Measurements from ENCODE around the gene ARHGAP44. TPM values are rescaled to one million over a fixed set of nuclear protein-coding genes. Genes with fewer than 3 reads are reported as not detected.

Gene ARHGAP44
- total RNA-seq, 1 donor from 2014 or later = 6.9 TPM

- Mint-ChIP-seq H3K9me3 (no peaks in the 10 kb centered on the region), H3K4me3 (no peak overlapping the region), H3K27me3 (no peaks in the 10 kb centered on the region), H3K27ac (no peak overlapping the region), H3K36me3 (ENCODE audit: low read depth) (peaks cover 63% of the 10 kb centered on the region), H3K4me1 (no peaks in the 10 kb centered on the region)
- TF ChIP-seq CTCF (IDR thresholded peaks at IDR 0.05) = no peak
- ATAC-seq (ENCODE audit: low read depth) = no peak
- intact Hi-C loops (cut with micrococcal nuclease) = loop anchor here (5.0 kb wide), 1 partner anchor 337 kb away; the partner anchor contains the start of gene MYOCD
- DNase-seq = no peak
- ChIA-PET CTCF (interaction anchor here (1.2 to 3.6 kb wide), 6 partner anchors 25 to 823 kb away, joined by 4 to 23 read pairs (median 12); partner anchors contain the start of gene ARHGAP44), POLR2A (interaction anchor here (1.3 kb wide), 1 partner anchor 14 kb away, joined by 4 read pairs; the partner anchor contains the start of gene ELAC2)
Observed at GRCh38 chr17:13004336-13004735, 215.0 kb downstream of the ARHGAP44 start.

GRCh38 chr17:13005530-13005929 is 216.2 kb downstream of the ARHGAP44 start:
- Mint-ChIP-seq H3K27ac (no peak overlapping the region), H3K27me3 (no peaks in the 10 kb centered on the region), H3K4me3 (no peak overlapping the region), H3K9me3 (no peaks in the 10 kb centered on the region), H3K36me3 (ENCODE audit: low read depth) (peaks cover 65% of the 10 kb centered on the region), H3K4me1 (no peaks in the 10 kb centered on the region)
- intact Hi-C loops (cut with micrococcal nuclease) = no loop called here
- ATAC-seq (ENCODE audit: low read depth) (no peak), DNase-seq (no peak)
- TF ChIP-seq CTCF (IDR thresholded peaks at IDR 0.05) = no peak
- CTCF ChIA-PET = no interaction called here
- POLR2A ChIA-PET = interaction anchor here (1.3 kb wide), 1 partner anchor 12 kb away, joined by 4 read pairs; the partner anchor contains the start of gene ELAC2

DNA sequence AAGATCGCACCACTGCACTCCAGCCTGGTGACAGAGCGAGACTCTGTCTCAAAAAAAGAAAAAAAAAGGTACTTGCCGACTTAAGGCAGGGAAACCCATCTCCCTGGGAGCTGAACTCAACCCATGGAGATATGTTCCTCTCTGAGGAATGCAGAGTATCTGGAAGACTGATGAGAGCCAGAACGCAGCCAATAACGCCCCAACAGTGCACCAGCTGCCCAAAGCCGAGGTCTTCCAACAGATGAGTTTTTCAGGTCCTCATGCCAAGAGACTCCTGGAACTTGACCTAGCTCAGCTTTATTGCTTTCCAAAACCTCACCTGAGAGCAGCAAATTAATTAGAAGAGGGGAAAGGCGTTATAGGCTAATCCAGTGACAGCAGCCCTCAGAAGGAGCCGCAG is 219.2 kb downstream of the ARHGAP44 start:
- no peaks in the 10 kb centered on the region for H3K4me1 Mint-ChIP-seq
- H3K9me3 Mint-ChIP-seq = no peaks in the 10 kb centered on the region
- ChIA-PET POLR2A (interaction anchor here (2.0 kb wide), 1 partner anchor 10 kb away, joined by 9 read pairs; the partner anchor contains the start of gene ELAC2), CTCF (interaction anchor here (0.8 kb wide), 1 partner anchor 11 kb away, joined by 3 read pairs; no protein-coding TSS in a partner anchor)
- H3K4me3 Mint-ChIP-seq = no peak overlapping the region
- ATAC-seq (ENCODE audit: low read depth) = no peak
- no peak for TF ChIP-seq CTCF (IDR thresholded peaks at IDR 0.05)
- intact Hi-C loops (cut with micrococcal nuclease) = no loop called here
- H3K36me3 Mint-ChIP-seq (ENCODE audit: low read depth) = peaks cover 86% of the 10 kb centered on the region
- no peak for DNase-seq
- H3K27ac Mint-ChIP-seq = no peak overlapping the region
- H3K27me3 Mint-ChIP-seq = no peaks in the 10 kb centered on the region

- Mint-ChIP-seq H3K4me1 (peaks cover 5% of the 10 kb centered on the region), H3K4me3 (no peak overlapping the region), H3K36me3 (ENCODE audit: low read depth) (peaks cover 88% of the 10 kb centered on the region), H3K27me3 (no peaks in the 10 kb centered on the region), H3K27ac (no peak overlapping the region), H3K9me3 (no peaks in the 10 kb centered on the region)
- no peak for ATAC-seq (ENCODE audit: low read depth)
- POLR2A ChIA-PET = no interaction called here
- intact Hi-C loops (cut with micrococcal nuclease) = loop anchor here (10.0 kb wide), 1 partner anchor 924 kb away; no protein-coding TSS in a partner anchor
- DNase-seq = no peak
- CTCF ChIA-PET = no interaction called here
- no peak for TF ChIP-seq CTCF (IDR thresholded peaks at IDR 0.05)
Observed at GRCh38 chr17:13010959-13011358, 221.7 kb downstream of the ARHGAP44 start.

- no peak overlapping the region for H3K27ac Mint-ChIP-seq
- no peak for DNase-seq
- peaks cover 17% of the 10 kb centered on the region for H3K4me1 Mint-ChIP-seq
- POLR2A ChIA-PET = no interaction called here
- intact Hi-C loops (cut with micrococcal nuclease) = loop anchor here (5.0 to 10.0 kb wide), 2 partner anchors 832 to 920 kb away; no protein-coding TSS in a partner anchor
- H3K27me3 Mint-ChIP-seq = no peaks in the 10 kb centered on the region
- no peaks in the 10 kb centered on the region for H3K9me3 Mint-ChIP-seq
- H3K4me3 Mint-ChIP-seq = no peak overlapping the region
- ATAC-seq (ENCODE audit: low read depth) = no peak
- H3K36me3 Mint-ChIP-seq (ENCODE audit: low read depth) = peaks cover 78% of the 10 kb centered on the region
- CTCF ChIA-PET = interaction anchor here (1.4 to 9.1 kb wide), 2 partner anchors 12 to 16 kb away, joined by 4 to 107 read pairs; no protein-coding TSS in a partner anchor
- no peak for TF ChIP-seq CTCF (IDR thresholded peaks at IDR 0.05)
Observed at GRCh38 chr17:13014801-13015200, 225.5 kb downstream of the ARHGAP44 start.
